GM12878 (cell line): ENCODE measurements around the gene VPS13C.

Experiments used
- E4F1 ChIP-seq: fragments of 450-650 bp; IDR thresholded peaks from 2 replicates; pipeline ENCODE4 v1.6.1; 2018; ENCODE audit warnings: borderline replicate concordance, mild to moderate bottlenecking; ENCODE audit not compliant: partially characterized antibody
- MEF2A ChIP-seq: IDR thresholded peaks from 2 replicates; pipeline ENCODE4 v1.6.1; 2011; ENCODE audit warnings: low read depth, mild to moderate bottlenecking, low read length, moderate library complexity; ENCODE audit not compliant: insufficient read depth
- PML ChIP-seq: IDR thresholded peaks from 2 replicates; pipeline ENCODE4 v1.6.1; 2012; ENCODE audit warnings: low read length, inconsistent platforms

GRCh38 chr15:61857169-61857829 lies 202.9 kb downstream of the VPS13C start:
- TF ChIP-seq PML: no peak
- no peak for TF ChIP-seq MEF2A
- no peak for TF ChIP-seq E4F1
